ENCODE results near the gene BORCS5. TPM values are rescaled to one million over a fixed set of nuclear protein-coding genes. Genes with fewer than 3 reads are reported as not detected.

The BORCS5 gene
- polyA plus RNA-seq, 2 of the 4 experiments (the other 2 are of a cell fraction): 5.1 to 10.2 TPM

DNA sequence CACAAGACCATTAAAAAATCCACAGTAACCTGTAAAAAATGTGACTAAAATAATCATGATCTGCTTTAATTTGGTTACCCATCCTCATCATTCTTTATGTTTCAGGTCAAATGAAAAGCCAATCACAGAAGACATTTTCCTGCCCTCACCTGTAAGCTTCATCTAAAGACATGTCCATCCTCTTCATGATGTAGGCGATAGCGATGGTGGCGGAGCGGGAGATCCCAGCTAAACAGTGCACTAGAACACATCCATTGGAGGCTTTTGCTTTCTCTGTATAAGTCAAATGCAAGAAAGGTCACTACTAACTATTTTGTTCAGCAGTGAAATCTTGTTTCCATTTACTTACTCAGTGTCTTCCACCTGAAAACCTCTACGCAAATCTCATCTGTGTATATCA, 123.2 kb downstream of the BORCS5 start (continued):
- TF ChIP-seq, protein P1, sequence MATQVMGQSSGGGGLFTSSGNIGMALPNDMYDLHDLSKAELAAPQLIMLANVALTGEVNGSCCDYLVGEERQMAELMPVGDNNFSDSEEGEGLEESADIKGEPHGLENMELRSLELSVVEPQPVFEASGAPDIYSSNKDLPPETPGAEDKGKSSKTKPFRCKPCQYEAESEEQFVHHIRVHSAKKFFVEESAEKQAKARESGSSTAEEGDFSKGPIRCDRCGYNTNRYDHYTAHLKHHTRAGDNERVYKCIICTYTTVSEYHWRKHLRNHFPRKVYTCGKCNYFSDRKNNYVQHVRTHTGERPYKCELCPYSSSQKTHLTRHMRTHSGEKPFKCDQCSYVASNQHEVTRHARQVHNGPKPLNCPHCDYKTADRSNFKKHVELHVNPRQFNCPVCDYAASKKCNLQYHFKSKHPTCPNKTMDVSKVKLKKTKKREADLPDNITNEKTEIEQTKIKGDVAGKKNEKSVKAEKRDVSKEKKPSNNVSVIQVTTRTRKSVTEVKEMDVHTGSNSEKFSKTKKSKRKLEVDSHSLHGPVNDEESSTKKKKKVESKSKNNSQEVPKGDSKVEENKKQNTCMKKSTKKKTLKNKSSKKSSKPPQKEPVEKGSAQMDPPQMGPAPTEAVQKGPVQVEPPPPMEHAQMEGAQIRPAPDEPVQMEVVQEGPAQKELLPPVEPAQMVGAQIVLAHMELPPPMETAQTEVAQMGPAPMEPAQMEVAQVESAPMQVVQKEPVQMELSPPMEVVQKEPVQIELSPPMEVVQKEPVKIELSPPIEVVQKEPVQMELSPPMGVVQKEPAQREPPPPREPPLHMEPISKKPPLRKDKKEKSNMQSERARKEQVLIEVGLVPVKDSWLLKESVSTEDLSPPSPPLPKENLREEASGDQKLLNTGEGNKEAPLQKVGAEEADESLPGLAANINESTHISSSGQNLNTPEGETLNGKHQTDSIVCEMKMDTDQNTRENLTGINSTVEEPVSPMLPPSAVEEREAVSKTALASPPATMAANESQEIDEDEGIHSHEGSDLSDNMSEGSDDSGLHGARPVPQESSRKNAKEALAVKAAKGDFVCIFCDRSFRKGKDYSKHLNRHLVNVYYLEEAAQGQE (IDR thresholded peaks at IDR 0.05): no peak

DNA sequence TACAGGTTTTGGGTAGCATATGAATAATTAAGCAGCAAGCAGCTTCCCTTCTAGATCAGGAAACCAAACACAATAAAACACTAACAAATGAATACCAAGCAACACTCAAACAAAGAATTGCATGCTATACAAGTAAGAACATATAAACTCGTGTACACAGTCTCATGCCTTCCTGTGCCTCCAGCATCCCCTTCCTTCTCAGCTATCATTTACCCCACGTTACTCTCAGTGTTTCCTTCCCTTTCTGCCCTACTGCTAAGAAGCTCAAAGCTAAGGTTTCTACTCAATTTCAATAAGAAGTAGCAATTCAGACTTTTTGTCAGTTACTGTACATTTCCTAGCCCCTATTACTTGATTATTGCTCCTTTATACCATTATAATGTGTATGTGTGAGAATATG, 124.8 kb downstream of the BORCS5 start:
- TF ChIP-seq RAD21 (conservative IDR thresholded peaks at IDR 0.05 in 1 of 2, IDR thresholded peaks at IDR 0.05 in 1 of 2): no peak
- TF ChIP-seq HOXB13 (CRISPR knock-in tag; IDR thresholded peaks at IDR 0.05; ENCODE audit: low read depth): no peak
- TF ChIP-seq BHLHE40 (IDR thresholded peaks at IDR 0.05; ENCODE audit: low read depth, low read length): no peak
- TF ChIP-seq ESRRA (IDR thresholded peaks at IDR 0.05; ENCODE audit: borderline replicate concordance, low read length): no peak
- TF ChIP-seq MYC (IDR thresholded peaks at IDR 0.05; ENCODE audit: borderline replicate concordance, low read length): no peak
- TF ChIP-seq, protein P2, sequence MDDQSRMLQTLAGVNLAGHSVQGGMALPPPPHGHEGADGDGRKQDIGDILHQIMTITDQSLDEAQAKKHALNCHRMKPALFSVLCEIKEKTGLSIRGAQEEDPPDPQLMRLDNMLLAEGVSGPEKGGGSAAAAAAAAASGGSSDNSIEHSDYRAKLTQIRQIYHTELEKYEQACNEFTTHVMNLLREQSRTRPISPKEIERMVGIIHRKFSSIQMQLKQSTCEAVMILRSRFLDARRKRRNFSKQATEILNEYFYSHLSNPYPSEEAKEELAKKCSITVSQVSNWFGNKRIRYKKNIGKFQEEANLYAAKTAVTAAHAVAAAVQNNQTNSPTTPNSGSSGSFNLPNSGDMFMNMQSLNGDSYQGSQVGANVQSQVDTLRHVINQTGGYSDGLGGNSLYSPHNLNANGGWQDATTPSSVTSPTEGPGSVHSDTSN (IDR thresholded peaks at IDR 0.05): no peak
- TF ChIP-seq KDM5A (IDR thresholded peaks at IDR 0.05): no peak
- TF ChIP-seq, protein P3, sequence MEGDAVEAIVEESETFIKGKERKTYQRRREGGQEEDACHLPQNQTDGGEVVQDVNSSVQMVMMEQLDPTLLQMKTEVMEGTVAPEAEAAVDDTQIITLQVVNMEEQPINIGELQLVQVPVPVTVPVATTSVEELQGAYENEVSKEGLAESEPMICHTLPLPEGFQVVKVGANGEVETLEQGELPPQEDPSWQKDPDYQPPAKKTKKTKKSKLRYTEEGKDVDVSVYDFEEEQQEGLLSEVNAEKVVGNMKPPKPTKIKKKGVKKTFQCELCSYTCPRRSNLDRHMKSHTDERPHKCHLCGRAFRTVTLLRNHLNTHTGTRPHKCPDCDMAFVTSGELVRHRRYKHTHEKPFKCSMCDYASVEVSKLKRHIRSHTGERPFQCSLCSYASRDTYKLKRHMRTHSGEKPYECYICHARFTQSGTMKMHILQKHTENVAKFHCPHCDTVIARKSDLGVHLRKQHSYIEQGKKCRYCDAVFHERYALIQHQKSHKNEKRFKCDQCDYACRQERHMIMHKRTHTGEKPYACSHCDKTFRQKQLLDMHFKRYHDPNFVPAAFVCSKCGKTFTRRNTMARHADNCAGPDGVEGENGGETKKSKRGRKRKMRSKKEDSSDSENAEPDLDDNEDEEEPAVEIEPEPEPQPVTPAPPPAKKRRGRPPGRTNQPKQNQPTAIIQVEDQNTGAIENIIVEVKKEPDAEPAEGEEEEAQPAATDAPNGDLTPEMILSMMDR (IDR thresholded peaks at IDR 0.05): no peak
- no peak for TF ChIP-seq PHF8 (IDR thresholded peaks at IDR 0.05; ENCODE audit: borderline replicate concordance, low read depth)
- TF ChIP-seq POLR2AphosphoS2 (conservative IDR thresholded peaks at IDR 0.05; ENCODE audit: low read length): no peak
- TF ChIP-seq FOSB (CRISPR knock-in tag; IDR thresholded peaks at IDR 0.05): no peak
- no peak for TF ChIP-seq ZC3H11A (IDR thresholded peaks at IDR 0.05)
- TF ChIP-seq NPAS2 (CRISPR knock-in tag; IDR thresholded peaks at IDR 0.05; ENCODE audit: borderline replicate concordance): no peak
- TF ChIP-seq, protein P4, sequence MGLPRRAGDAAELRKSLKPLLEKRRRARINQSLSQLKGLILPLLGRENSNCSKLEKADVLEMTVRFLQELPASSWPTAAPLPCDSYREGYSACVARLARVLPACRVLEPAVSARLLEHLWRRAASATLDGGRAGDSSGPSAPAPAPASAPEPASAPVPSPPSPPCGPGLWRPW (IDR thresholded peaks at IDR 0.05): no peak
- TF ChIP-seq, protein P5, sequence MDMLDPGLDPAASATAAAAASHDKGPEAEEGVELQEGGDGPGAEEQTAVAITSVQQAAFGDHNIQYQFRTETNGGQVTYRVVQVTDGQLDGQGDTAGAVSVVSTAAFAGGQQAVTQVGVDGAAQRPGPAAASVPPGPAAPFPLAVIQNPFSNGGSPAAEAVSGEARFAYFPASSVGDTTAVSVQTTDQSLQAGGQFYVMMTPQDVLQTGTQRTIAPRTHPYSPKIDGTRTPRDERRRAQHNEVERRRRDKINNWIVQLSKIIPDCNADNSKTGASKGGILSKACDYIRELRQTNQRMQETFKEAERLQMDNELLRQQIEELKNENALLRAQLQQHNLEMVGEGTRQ (IDR thresholded peaks at IDR 0.05): no peak
- no peak for TF ChIP-seq CBX2 (IDR thresholded peaks at IDR 0.05; ENCODE audit: borderline replicate concordance, low read depth)
- TF ChIP-seq CHD2 (IDR thresholded peaks at IDR 0.05; ENCODE audit: low read length, partially characterized antibody): no peak
- no peak for TF ChIP-seq TFCP2L1 (CRISPR knock-in tag; IDR thresholded peaks at IDR 0.05)
- ATAC-seq: no peak
- no peak overlapping the region for H3K4me2 ChIP-seq
- H3K9me3 ChIP-seq: no peaks in the 10 kb centered on the region
- FAIRE-seq: no peak
- WGBS (ENCODE audit: missing lambda C conversion rate): 65% methylated on average over 2 of the region's 2 CpGs
- H3K27ac ChIP-seq: no peak overlapping the region
- no peak for DNase-seq (ENCODE audit: low read depth in 1 of 2, low spot score in 1 of 2)
- no peak overlapping the region for H3K4me3 ChIP-seq
- ChIA-PET POLR2A (no interaction called here), CTCF (interaction anchor here (2.1 kb wide), 1 partner anchor 104 kb away, joined by 6 read pairs; no protein-coding TSS in a partner anchor)
- H3K4me1 ChIP-seq: no peaks in the 10 kb centered on the region
